Stimulated activated CD8-positive, alpha-beta memory T cell treated with anti-CD3 and anti-CD28 coated beads, Interleukin-15, amount 100 ng/mL, for 1 hour (primary cell): ENCODE measurements around the gene TRRAP.
"Not testable (repeated sequence)": the region's sequence is repeated elsewhere in the genome, so short reads cannot be mapped to it uniquely, and the experiment has no call there.

Source experiments
- DNase-seq: peaks from one replicate; pipeline ENCODE4 v3.0.0-alpha.2; 2020; ENCODE audit warnings: low read depth

Gene TRRAP

GRCh38 chr7:99030457-99030856 lies 152.1 kb downstream of the TRRAP start:
- no peak for DNase-seq

- DNase-seq, result no peak
Observed at GRCh38 chr7:99030951-99031350, 152.6 kb downstream of the TRRAP start.

- no peak for DNase-seq
Observed at GRCh38 chr7:99031496-99031895, 153.2 kb downstream of the TRRAP start.

- DNase-seq, result no peak
Observed at GRCh38 chr7:99032928-99033327, 154.6 kb downstream of the TRRAP start.

GRCh38 chr7:99033765-99034164 lies 155.4 kb downstream of the TRRAP start:
- DNase-seq, result no peak

- DNase-seq, result no peak
Observed at GRCh38 chr7:99034932-99035722, 156.8 kb downstream of the TRRAP start.

- no peak for DNase-seq
Observed at GRCh38 chr7:99035723-99036545, 157.6 kb downstream of the TRRAP start.

- DNase-seq, result no peak
Observed at GRCh38 chr7:99036546-99037111, 158.3 kb downstream of the TRRAP start.

GRCh38 chr7:99037327-99037940 lies 159.1 kb downstream of the TRRAP start:
- no peak for DNase-seq

- no peak for DNase-seq
Observed at GRCh38 chr7:99038086-99038855, 159.9 kb downstream of the TRRAP start.

GRCh38 chr7:99039384-99039891 lies 161.1 kb downstream of the TRRAP start:
- no peak for DNase-seq

- DNase-seq, result peak; percentile 33
Observed at GRCh38 chr7:99040104-99040958, 162.0 kb downstream of the TRRAP start.

GRCh38 chr7:99041526-99041925 lies 163.2 kb downstream of the TRRAP start:
- no peak for DNase-seq

GRCh38 chr7:99042957-99043356 lies 164.6 kb downstream of the TRRAP start:
- DNase-seq, result no peak

- not testable (repeated sequence) for DNase-seq
Observed at GRCh38 chr7:99044858-99045257, 166.5 kb downstream of the TRRAP start.

GRCh38 chr7:99046262-99046661 lies 167.9 kb downstream of the TRRAP start:
- not testable (repeated sequence) for DNase-seq

- no peak for DNase-seq
Observed at GRCh38 chr7:99046722-99047121, 168.4 kb downstream of the TRRAP start.

GRCh38 chr7:99047526-99048077 lies 169.3 kb downstream of the TRRAP start:
- DNase-seq, result no peak

- no peak for DNase-seq
Observed at GRCh38 chr7:99050971-99051370, 172.6 kb downstream of the TRRAP start.

- no peak for DNase-seq
Observed at GRCh38 chr7:99054781-99055180, 176.4 kb downstream of the TRRAP start.
